Measurements from ENCODE around the gene CACNA1B. TPM values are rescaled to one million over a fixed set of nuclear protein-coding genes. Genes with fewer than 3 reads are reported as not detected.

The CACNA1B gene
- total and polyA plus RNA-seq, 9 of the 15 experiments (the other 6 are each of a cell fraction or from before 2014, with no cell fraction given): 0.01 to 0.04 TPM; not detected in 7

GRCh38 chr9:137924169-137924568 is 46.6 kb downstream of the CACNA1B start (continued):
- TF ChIP-seq, protein P1, sequence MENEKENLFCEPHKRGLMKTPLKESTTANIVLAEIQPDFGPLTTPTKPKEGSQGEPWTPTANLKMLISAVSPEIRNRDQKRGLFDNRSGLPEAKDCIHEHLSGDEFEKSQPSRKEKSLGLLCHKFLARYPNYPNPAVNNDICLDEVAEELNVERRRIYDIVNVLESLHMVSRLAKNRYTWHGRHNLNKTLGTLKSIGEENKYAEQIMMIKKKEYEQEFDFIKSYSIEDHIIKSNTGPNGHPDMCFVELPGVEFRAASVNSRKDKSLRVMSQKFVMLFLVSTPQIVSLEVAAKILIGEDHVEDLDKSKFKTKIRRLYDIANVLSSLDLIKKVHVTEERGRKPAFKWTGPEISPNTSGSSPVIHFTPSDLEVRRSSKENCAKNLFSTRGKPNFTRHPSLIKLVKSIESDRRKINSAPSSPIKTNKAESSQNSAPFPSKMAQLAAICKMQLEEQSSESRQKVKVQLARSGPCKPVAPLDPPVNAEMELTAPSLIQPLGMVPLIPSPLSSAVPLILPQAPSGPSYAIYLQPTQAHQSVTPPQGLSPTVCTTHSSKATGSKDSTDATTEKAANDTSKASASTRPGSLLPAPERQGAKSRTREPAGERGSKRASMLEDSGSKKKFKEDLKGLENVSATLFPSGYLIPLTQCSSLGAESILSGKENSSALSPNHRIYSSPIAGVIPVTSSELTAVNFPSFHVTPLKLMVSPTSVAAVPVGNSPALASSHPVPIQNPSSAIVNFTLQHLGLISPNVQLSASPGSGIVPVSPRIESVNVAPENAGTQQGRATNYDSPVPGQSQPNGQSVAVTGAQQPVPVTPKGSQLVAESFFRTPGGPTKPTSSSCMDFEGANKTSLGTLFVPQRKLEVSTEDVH (IDR thresholded peaks at IDR 0.05; ENCODE audit: low read depth, partially characterized antibody): no peak
- TF ChIP-seq NCOA2 (IDR thresholded peaks at IDR 0.05; ENCODE audit: partially characterized antibody in 2 of 2): no peak
- TF ChIP-seq SP2 (IDR thresholded peaks at IDR 0.05; ENCODE audit: extremely low read depth, low read depth, low read length, poor library complexity, severe bottlenecking): no peak
- no peak for TF ChIP-seq POLR2G (IDR thresholded peaks at IDR 0.05; ENCODE audit: low read depth, low read length)

- H3K27me3 ChIP-seq (ENCODE audit: control insufficient read depth in 2 of 2, insufficient read depth in 2 of 2, low read length in 2 of 2): peaks cover 0 to 14% of the 10 kb centered on the region in 2 experiments; a peak in 2 of 5 replicates
- H3K27ac ChIP-seq (ENCODE audit: extremely low read depth, low read depth, low read length): no peak overlapping the region
- no peaks in the 10 kb centered on the region for H3K9me1 ChIP-seq (ENCODE audit: control insufficient read depth, insufficient read depth, low read length)
- peak; percentile 49; the same call in 1 of the 2 replicates for TF ChIP-seq NFIC (IDR thresholded peaks at IDR 0.05)
- TF ChIP-seq, protein P2, sequence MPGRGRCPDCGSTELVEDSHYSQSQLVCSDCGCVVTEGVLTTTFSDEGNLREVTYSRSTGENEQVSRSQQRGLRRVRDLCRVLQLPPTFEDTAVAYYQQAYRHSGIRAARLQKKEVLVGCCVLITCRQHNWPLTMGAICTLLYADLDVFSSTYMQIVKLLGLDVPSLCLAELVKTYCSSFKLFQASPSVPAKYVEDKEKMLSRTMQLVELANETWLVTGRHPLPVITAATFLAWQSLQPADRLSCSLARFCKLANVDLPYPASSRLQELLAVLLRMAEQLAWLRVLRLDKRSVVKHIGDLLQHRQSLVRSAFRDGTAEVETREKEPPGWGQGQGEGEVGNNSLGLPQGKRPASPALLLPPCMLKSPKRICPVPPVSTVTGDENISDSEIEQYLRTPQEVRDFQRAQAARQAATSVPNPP (IDR thresholded peaks at IDR 0.05; ENCODE audit: borderline replicate concordance, insufficient read depth, insufficient read length): no peak
- ATAC-seq: no peak
- no peak overlapping the region for H3K9ac ChIP-seq (ENCODE audit: insufficient read depth in 1 of 2, low read depth in 2 of 2, low read length in 2 of 2)
- no peaks in the 10 kb centered on the region for H4K20me1 ChIP-seq (replicated peaks; ENCODE audit: control insufficient read depth, insufficient read depth, low read length)
- intact Hi-C loops (cut with micrococcal nuclease): no loop called here
- in situ Hi-C loops (cut with MboI): no loop called here
- under 1% methylated on average over 9 of the region's 9 CpGs for WGBS (ENCODE audit: insufficient coverage, low coverage, missing lambda C conversion rate)
- H3K79me2 ChIP-seq (ENCODE audit: control insufficient read depth, insufficient read depth, low read length): no peaks in the 10 kb centered on the region
- no peak overlapping the region for H3K4me3 ChIP-seq
- H3K9me3 ChIP-seq (replicated peaks; ENCODE audit: control insufficient read depth, insufficient read depth, low read depth, low read length): no peaks in the 10 kb centered on the region
- no peak for FAIRE-seq
- no peaks in the 10 kb centered on the region for H3K4me1 ChIP-seq (replicated peaks in 1 of 2; ENCODE audit: control insufficient read depth in 2 of 2, insufficient read depth in 2 of 2, low read length in 2 of 2)
- DNase-seq (ENCODE audit: extremely low read depth in 1 of 4, low spot score in 3 of 4): no peak
- POLR2A ChIA-PET: no interaction called here
- no peak overlapping the region for H2AFZ ChIP-seq (ENCODE audit: low read depth, low read length)
- H3K36me3 ChIP-seq (ENCODE audit: control insufficient read depth, insufficient read depth, low read length): no peaks in the 10 kb centered on the region
- CTCF ChIA-PET (ENCODE audit: low intra/inter-chr PET ratio): no interaction called here
- no TSS peak for BruUV-seq (replicated peaks)
- no peak overlapping the region for H3K4me2 ChIP-seq (ENCODE audit: insufficient read depth, low read length)
These were observed 47.3 kb downstream of the CACNA1B start for GRCh38 chr9:137924761-137925369.
